KMS-11 (cell line): Measurements from ENCODE around the gene PRSS57.

Experiments used
- H2AFZ ChIP-seq: fragments of 200-600 bp; sonication (generic); 2 replicates; pipeline ENCODE4 v1.6.1; 2016; ENCODE audit warnings: antibody characterized with exemption, mixed run types, low read depth
- H3K27ac ChIP-seq: fragments of 200-600 bp; sonication (generic); 2 replicates; pipeline ENCODE4 v1.6.1; 2016; ENCODE audit warnings: mild to moderate bottlenecking, mixed run types
- H3K27me3 ChIP-seq: fragments of 200-600 bp; sonication (generic); 2 replicates; pipeline ENCODE4 v1.6.1; 2017; ENCODE audit warnings: mild to moderate bottlenecking, low read depth, mixed run types, moderate library complexity; ENCODE audit not compliant: insufficient read depth
- H3K36me3 ChIP-seq: fragments of 200-600 bp; sonication (generic); 2 replicates; pipeline ENCODE4 v1.6.1; 2017; ENCODE audit warnings: mild to moderate bottlenecking, mixed run types; ENCODE audit not compliant: insufficient read depth
- H3K4me1 ChIP-seq: fragments of 200-600 bp; sonication (generic); 2 replicates; pipeline ENCODE4 v1.6.1; 2016; ENCODE audit warnings: mild to moderate bottlenecking, low read depth, mixed run types; ENCODE audit not compliant: poor library complexity, severe bottlenecking
- H3K4me2 ChIP-seq: fragments of 200-600 bp; sonication (generic); 2 replicates; pipeline ENCODE4 v1.7.0; 2016; ENCODE audit warnings: mild to moderate bottlenecking, mixed run types
- H3K4me3 ChIP-seq: fragments of 200-600 bp; sonication (generic); IDR thresholded peaks from 2 replicates; pipeline ENCODE4 v1.6.1; 2017; ENCODE audit warnings: low read depth, low read length, mixed read lengths; ENCODE audit not compliant: insufficient read depth
- H3K79me2 ChIP-seq: fragments of 200-600 bp; sonication (generic); 2 replicates; pipeline ENCODE4 v1.6.1; 2016; ENCODE audit warnings: low read depth, mixed run types; ENCODE audit not compliant: insufficient read depth
- H3K9ac ChIP-seq: fragments of 200-600 bp; sonication (generic); 2 replicates; pipeline ENCODE4 v1.6.1; 2016; ENCODE audit warnings: mild to moderate bottlenecking, mixed run types
- H4K20me1 ChIP-seq: fragments of 200-600 bp; sonication (generic); 2 replicates; pipeline ENCODE4 v1.6.1; 2016; ENCODE audit warnings: mild to moderate bottlenecking, mixed run types; ENCODE audit not compliant: insufficient read depth
- CTCF ChIP-seq: fragments of 200-600 bp; sonication (generic); conservative IDR thresholded peaks from 2 replicates; pipeline ENCODE4 v1.6.1; 2017; ENCODE audit warnings: low read depth, mild to moderate bottlenecking, antibody characterized with exemption, low read length, moderate library complexity, mixed read lengths

Gene PRSS57

GRCh38 chr19:694481-695351 is 536 bp downstream of the PRSS57 start:
- H3K79me2 ChIP-seq: no peaks in the 10 kb centered on the region
- H3K36me3 ChIP-seq: no peaks in the 10 kb centered on the region
- TF ChIP-seq CTCF: no peak
- no peaks in the 10 kb centered on the region for H3K4me1 ChIP-seq
- no peak overlapping the region for H3K27ac ChIP-seq
- H2AFZ ChIP-seq: no peak overlapping the region
- H3K27me3 ChIP-seq: peaks cover 85% of the 10 kb centered on the region
- no peak overlapping the region for H3K9ac ChIP-seq
- no peak overlapping the region for H3K4me2 ChIP-seq
- no peaks in the 10 kb centered on the region for H4K20me1 ChIP-seq
- no peak overlapping the region for H3K4me3 ChIP-seq

GRCh38 chr19:690203-690602 is 5.0 kb downstream of the PRSS57 start:
- TF ChIP-seq CTCF: no peak
- H3K9ac ChIP-seq: no peak overlapping the region
- no peak overlapping the region for H2AFZ ChIP-seq
- H3K27ac ChIP-seq: no peak overlapping the region
- H3K4me1 ChIP-seq: no peaks in the 10 kb centered on the region
- no peaks in the 10 kb centered on the region for H4K20me1 ChIP-seq
- no peaks in the 10 kb centered on the region for H3K36me3 ChIP-seq
- no peak overlapping the region for H3K4me3 ChIP-seq
- peaks cover 83% of the 10 kb centered on the region for H3K27me3 ChIP-seq
- H3K79me2 ChIP-seq: no peaks in the 10 kb centered on the region
- no peak overlapping the region for H3K4me2 ChIP-seq

GRCh38 chr19:688992-689391 is 6.3 kb downstream of the PRSS57 start:
- no peaks in the 10 kb centered on the region for H4K20me1 ChIP-seq
- no peak for TF ChIP-seq CTCF

GRCh38 chr19:688214-688613 is 7.0 kb downstream of the PRSS57 start:
- H4K20me1 ChIP-seq: no peaks in the 10 kb centered on the region
- H3K4me3 ChIP-seq: no peak overlapping the region
- H3K4me1 ChIP-seq: no peaks in the 10 kb centered on the region
- no peak overlapping the region for H3K4me2 ChIP-seq
- no peaks in the 10 kb centered on the region for H3K36me3 ChIP-seq
- no peak overlapping the region for H3K27ac ChIP-seq
- H3K79me2 ChIP-seq: no peaks in the 10 kb centered on the region
- peaks cover 68% of the 10 kb centered on the region for H3K27me3 ChIP-seq
- no peak overlapping the region for H2AFZ ChIP-seq
- H3K9ac ChIP-seq: no peak overlapping the region
- TF ChIP-seq CTCF: no peak

More at GRCh38 chr19:688992-689391, 6.3 kb downstream of the PRSS57 start:
- Histone ChIP-seq H3K79me2 (no peaks in the 10 kb centered on the region), H3K4me3 (no peak overlapping the region), H3K4me1 (no peaks in the 10 kb centered on the region), H3K9ac (no peak overlapping the region), H3K36me3 (no peaks in the 10 kb centered on the region), H3K4me2 (no peak overlapping the region), H3K27me3 (peaks cover 72% of the 10 kb centered on the region), H2AFZ (no peak overlapping the region), H3K27ac (no peak overlapping the region)
